Neural crest cell (in vitro differentiated cells): Measurements from ENCODE around the gene SIGMAR1. TPM values are rescaled to one million over a fixed set of nuclear protein-coding genes. Genes with fewer than 3 reads are reported as not detected.

Experiments
- DNase-seq: peaks from one replicate; pipeline ENCODE4 v3.0.0; 2021; ENCODE audit warnings: low read depth, mixed read lengths, low spot score
- H3K27ac Mint-ChIP-seq: one replicate; pipeline ENCODE4 v1.8.0; 2021; ENCODE audit warnings: mild to moderate bottlenecking, mixed read lengths; ENCODE audit not compliant: unreplicated experiment
- H3K27me3 Mint-ChIP-seq: 2 replicates; pipeline ENCODE4 v1.8.0; 2021; ENCODE audit warnings: low read depth, mild to moderate bottlenecking, mixed read lengths
- H3K36me3 Mint-ChIP-seq: 2 replicates; pipeline ENCODE4 v1.8.0; 2021; ENCODE audit warnings: low read depth, mild to moderate bottlenecking, mixed read lengths
- H3K4me1 Mint-ChIP-seq: 2 replicates; pipeline ENCODE4 v1.8.0; 2021; ENCODE audit warnings: mixed read lengths
- H3K4me3 Mint-ChIP-seq: one replicate; pipeline ENCODE4 v1.8.0; 2021; ENCODE audit warnings: mild to moderate bottlenecking, mixed read lengths
- H3K9me3 Mint-ChIP-seq: 2 replicates; pipeline ENCODE4 v1.8.0; 2021; ENCODE audit warnings: mixed read lengths
- total RNA-seq: library from RNA; stranded (reverse); gene quantifications from 2 replicates; pipeline ENCODE4 v1.2.1, GENCODE V29; 2021
- TF ChIP-seq, protein P1 (sequence below): fragments of 200-600 bp; sonication (generic); conservative IDR thresholded peaks from 2 replicates; pipeline ENCODE4 v1.5.0; 2021; ENCODE audit warnings: antibody characterized with exemption, mild to moderate bottlenecking

Gene SIGMAR1
- total RNA-seq, 1 donor from 2014 or later = 107 TPM

DNA sequence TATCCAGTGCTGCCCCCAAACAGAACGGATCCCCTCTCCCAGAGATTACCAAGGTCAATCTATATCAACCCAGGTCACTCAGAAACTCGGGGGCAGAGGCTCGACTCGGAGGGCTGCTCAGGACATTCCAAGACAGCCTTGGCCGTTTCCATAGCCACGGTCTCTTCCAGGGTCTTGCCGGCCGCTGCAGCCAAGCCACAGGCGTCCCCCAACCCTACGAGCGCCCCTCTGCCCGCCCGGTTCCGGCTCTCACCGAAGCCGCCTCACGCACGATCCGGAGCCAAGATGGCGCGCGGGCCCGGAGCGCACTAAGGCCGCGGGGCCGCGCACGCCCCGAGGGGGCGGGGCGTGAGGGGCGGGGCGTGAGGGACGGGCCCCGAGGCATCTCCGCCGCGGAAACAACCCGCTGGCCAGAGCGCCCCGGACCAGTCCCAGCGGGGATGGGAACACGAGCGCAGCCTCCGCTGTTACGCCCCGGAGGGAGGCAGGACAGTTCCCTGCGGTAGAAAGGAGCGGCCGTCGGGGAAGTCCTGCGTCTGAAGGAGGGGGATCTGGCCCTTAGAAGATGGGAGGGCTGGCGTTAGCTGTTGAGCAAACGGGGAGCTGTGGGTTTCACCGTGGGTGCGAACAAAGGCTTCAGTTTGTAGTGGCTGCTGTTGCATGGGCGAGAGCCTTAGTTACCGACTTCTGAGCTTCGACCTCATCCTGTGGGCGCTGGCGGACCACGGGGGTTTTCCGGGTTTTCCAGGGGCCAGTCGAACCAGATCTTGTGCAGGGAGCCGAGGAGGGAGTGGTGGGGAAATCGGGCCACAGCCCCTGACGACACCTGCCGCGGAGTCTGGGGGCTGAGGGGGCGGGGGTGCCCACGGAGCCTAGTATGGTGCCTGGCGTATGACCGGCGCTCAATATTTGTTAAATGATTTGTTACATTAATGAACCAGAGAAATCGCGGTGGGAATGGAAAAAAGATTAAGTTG is 25.5 kb downstream of the SIGMAR1 start, which contains the start of gene RPP25L:
TSS of gene RPP25L (minus strand) at position 287 of the 977 bp plus-strand sequence. CDS start 801 bp downstream, outside the sequence.
- Mint-ChIP-seq H3K4me3 (peak within 1 kb of the TSS; percentile 94), H3K9me3 (no peaks in the 10 kb centered on the region), H3K36me3 (no peaks in the 10 kb centered on the region), H3K4me1 (peaks cover 27% of the 10 kb centered on the region), H3K27ac (peak within 1 kb of the TSS; percentile 96), H3K27me3 (no peaks in the 10 kb centered on the region)
- peak; percentile 75 for DNase-seq
- TF ChIP-seq, protein P1, sequence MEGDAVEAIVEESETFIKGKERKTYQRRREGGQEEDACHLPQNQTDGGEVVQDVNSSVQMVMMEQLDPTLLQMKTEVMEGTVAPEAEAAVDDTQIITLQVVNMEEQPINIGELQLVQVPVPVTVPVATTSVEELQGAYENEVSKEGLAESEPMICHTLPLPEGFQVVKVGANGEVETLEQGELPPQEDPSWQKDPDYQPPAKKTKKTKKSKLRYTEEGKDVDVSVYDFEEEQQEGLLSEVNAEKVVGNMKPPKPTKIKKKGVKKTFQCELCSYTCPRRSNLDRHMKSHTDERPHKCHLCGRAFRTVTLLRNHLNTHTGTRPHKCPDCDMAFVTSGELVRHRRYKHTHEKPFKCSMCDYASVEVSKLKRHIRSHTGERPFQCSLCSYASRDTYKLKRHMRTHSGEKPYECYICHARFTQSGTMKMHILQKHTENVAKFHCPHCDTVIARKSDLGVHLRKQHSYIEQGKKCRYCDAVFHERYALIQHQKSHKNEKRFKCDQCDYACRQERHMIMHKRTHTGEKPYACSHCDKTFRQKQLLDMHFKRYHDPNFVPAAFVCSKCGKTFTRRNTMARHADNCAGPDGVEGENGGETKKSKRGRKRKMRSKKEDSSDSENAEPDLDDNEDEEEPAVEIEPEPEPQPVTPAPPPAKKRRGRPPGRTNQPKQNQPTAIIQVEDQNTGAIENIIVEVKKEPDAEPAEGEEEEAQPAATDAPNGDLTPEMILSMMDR = no peak

DNA sequence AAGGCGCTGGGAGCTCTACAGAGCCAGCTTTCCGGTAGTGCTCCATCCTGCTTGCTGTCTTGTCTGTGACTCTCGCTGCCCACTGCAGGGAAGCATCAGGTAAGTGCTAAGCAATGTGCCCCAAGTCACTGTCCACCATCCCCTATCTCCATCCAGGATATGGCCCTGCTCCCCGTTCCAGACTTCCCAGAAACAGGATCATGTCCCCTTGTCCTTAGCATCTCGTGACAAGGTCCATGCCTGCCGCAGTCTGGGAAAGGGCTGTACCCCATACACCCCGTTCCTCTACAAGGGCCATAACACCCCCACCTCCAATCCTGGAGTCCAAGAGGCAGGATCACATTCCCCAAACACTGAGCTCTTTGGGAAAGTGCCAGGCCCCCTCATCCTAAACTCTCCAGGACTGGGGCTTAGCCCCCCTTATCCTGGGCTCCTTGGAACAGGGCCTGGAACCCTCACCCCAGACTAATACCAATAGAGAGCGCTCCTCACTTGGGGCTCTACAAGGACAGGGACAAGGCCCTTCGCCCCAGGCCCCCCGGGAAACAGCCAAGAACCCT is 26.3 kb downstream of the SIGMAR1 start:
- Mint-ChIP-seq H3K4me1 (peaks cover 27% of the 10 kb centered on the region), H3K4me3 (peak overlapping the region; percentile 94), H3K36me3 (no peaks in the 10 kb centered on the region), H3K27ac (peak overlapping the region; percentile 96), H3K27me3 (no peaks in the 10 kb centered on the region), H3K9me3 (no peaks in the 10 kb centered on the region)
- TF ChIP-seq, protein P1 = no peak
- DNase-seq = no peak

DNA sequence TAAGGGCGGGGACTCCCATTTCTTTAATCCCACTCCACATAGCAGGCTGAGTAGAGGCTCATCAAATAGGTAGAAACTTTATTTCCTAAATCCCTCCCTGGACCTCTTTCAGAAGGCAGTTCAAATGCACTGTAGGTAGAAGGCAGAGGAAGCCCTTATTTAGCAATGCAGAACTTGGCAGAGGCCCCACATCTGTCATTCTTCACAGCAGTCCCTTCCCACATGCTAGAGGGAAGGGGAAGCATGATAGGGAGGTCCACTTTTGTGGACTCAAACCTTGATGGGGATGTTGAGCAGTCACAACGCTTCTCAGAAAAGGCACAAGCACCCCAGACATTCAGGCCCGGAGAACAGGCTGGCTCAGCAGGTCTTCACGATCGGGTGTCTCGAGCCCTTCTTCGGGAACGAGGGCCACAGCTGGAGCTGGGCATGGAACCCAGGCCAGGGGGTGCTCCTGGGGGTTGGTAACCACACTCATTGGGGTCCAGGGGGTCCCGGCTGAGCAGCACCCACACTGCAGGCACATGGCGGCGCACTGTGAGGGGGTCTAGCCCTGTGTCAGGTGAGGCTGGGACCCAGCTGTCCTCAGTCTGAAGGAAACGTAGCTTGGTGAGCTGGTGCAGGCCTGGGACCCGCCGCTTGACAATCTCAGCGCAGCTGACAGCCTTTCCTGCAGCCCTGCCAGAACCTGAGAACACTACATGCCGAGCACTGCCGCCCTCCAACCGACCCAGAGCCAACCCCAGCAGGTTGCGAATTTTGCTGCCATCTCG is 27.0 kb downstream of the SIGMAR1 start:
- H3K27ac Mint-ChIP-seq = no peak overlapping the region

DNA sequence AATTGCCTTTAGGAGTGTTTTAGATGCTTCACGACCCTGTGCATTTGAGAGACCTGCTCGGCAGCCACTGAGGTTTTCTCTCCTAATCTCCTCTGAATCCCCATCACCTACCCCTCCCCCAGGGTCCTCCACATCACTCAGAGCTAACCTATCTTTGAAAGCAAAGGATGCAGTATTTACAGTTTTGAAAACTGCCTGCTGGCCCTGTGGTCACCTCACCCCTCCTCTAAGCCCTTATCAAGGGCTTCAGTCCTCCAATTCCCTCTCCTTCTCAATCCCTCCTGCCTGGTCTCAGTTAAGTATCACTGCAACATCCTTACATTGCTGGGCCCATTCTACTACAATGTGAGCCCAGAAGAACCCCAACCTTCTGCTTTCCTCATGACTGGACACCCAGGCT is 30.3 kb downstream of the SIGMAR1 start:
- H3K27me3 Mint-ChIP-seq = peaks cover 9% of the 10 kb centered on the region
- peaks cover 18% of the 10 kb centered on the region for H3K4me1 Mint-ChIP-seq
- H3K4me3 Mint-ChIP-seq = no peak overlapping the region
- H3K36me3 Mint-ChIP-seq = no peaks in the 10 kb centered on the region
- H3K9me3 Mint-ChIP-seq = no peaks in the 10 kb centered on the region
- no peak for DNase-seq
- H3K27ac Mint-ChIP-seq = no peak overlapping the region
- TF ChIP-seq, protein P1 = no peak

More for the DNA sequence above, 27.0 kb downstream of the SIGMAR1 start:
- Mint-ChIP-seq H3K4me1 (peaks cover 27% of the 10 kb centered on the region), H3K4me3 (peak overlapping the region; percentile 94), H3K9me3 (no peaks in the 10 kb centered on the region), H3K27me3 (no peaks in the 10 kb centered on the region), H3K36me3 (no peaks in the 10 kb centered on the region)
- TF ChIP-seq, protein P1 = no peak
- DNase-seq = no peak

DNA sequence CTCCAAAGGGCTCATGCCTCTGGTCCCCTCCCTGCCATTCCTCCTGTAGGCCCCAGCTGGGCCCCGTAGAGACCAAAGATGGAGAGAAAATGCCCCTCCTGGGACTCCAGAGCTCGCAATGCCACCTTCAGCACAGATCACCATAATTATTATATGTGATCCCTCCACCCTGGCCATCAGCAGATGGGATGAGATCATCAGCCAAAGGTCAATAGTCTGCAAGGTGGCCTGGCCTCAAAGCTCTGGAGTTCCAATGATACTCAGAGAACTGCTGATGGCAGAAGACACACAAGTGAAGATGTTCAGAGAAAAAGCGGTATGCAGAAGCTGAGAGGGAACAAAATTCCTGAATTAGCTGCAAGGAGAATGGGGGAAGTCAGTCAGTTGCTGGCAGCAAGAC is 30.7 kb downstream of the SIGMAR1 start:
- peaks cover 15% of the 10 kb centered on the region for H3K4me1 Mint-ChIP-seq
- H3K27ac Mint-ChIP-seq = no peak overlapping the region
- H3K36me3 Mint-ChIP-seq = no peaks in the 10 kb centered on the region
- H3K9me3 Mint-ChIP-seq = no peaks in the 10 kb centered on the region
- no peak overlapping the region for H3K4me3 Mint-ChIP-seq
- peaks cover 9% of the 10 kb centered on the region for H3K27me3 Mint-ChIP-seq
- TF ChIP-seq, protein P1 = no peak
- DNase-seq = no peak
